SKM-1 (cell line): Measurements from ENCODE around the gene DNASE1L1.

ENCODE experiments used
- DNase-seq: peaks from one replicate; lab custom pipeline; 2025; ENCODE audit not compliant: unreplicated experiment; lab: John Stamatoyannopoulos, UW

The DNASE1L1 gene, protein sequence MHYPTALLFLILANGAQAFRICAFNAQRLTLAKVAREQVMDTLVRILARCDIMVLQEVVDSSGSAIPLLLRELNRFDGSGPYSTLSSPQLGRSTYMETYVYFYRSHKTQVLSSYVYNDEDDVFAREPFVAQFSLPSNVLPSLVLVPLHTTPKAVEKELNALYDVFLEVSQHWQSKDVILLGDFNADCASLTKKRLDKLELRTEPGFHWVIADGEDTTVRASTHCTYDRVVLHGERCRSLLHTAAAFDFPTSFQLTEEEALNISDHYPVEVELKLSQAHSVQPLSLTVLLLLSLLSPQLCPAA

DNA sequence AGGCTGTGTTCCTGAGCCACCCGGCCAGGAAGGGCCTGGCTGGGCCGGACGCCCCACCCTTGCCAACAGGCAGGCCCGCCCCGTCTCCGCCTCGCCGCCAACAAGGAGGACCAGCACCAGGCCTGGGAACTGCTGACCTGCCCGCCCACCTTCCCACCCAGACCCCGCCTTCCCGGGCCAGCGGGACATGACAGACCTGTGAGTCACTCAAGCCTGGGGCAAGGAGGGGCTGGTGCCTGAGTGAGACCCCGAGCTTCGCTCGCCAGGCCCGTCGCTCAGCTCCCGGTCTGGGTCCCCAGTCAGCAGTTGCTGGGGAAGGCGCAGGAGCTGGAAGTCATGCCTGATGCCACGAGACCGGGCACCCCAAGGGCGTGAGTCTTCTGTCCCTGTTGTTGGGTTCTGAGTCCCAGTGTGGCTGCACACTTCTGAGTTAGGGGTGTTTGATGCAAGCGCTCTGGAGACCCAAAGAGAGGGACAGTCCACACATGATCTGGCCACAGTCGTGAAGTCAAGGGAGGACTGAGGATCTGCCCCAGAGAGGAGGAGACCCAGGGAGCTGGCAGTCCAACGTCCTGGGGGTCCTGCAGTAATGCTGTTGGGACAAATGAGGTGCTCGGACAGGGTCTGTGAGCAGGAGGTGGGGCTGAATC lies at the start of gene DNASE1L1:
DNASE1L1 (minus strand) TSS at position 33 of the 650 bp plus-strand sequence. CDS start 3,686 bp downstream, outside the sequence.
- DNase-seq = peak; percentile 35

DNA sequence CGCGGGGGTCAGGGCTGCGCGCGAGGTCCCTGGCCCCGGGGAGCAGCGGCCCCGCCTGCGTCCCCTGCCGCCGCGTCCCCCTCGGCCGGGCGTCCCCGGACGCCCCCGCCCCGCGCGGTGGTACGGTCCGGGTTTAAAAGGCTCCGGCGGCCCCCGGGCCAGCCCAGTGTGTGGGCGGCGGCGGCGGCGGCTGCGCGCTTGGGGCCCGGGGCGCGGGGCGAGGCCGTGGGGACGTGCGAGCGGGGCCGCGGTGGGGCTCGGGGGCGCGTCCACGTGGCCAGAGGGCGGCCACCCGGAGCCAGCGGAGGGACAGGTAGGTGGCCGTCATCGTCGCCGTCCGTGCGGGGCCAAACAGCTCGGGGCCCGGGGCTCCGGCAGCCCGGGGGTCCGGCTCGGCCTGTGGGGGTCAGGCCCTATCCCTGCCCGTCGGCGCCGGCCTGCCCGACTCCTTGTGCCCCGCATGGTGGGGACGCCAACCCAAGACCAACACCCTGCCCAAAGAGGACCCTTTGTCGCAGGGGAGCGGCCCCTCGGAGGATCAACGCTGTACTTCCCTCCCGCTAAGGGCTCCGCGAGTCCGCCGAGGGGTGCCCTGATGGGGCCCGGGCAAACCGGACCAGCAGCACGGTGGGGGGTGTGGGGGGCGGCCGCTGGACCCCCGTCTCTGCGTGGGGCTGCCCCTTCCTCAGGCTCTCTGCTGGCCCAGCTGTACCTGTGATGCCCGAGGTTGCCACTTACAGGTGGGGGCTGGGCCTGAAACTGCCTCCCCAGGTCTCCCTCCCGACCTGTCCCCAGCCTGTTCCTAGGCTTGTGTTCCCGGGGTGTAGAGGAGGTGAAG lies 49.3 kb upstream of the DNASE1L1 start, which contains the start of gene PLXNA3:
PLXNA3 (plus strand) TSS at position 166 of the 838 bp plus-strand sequence. CDS start 1,903 bp downstream, outside the sequence.
- no peak for DNase-seq

DNA sequence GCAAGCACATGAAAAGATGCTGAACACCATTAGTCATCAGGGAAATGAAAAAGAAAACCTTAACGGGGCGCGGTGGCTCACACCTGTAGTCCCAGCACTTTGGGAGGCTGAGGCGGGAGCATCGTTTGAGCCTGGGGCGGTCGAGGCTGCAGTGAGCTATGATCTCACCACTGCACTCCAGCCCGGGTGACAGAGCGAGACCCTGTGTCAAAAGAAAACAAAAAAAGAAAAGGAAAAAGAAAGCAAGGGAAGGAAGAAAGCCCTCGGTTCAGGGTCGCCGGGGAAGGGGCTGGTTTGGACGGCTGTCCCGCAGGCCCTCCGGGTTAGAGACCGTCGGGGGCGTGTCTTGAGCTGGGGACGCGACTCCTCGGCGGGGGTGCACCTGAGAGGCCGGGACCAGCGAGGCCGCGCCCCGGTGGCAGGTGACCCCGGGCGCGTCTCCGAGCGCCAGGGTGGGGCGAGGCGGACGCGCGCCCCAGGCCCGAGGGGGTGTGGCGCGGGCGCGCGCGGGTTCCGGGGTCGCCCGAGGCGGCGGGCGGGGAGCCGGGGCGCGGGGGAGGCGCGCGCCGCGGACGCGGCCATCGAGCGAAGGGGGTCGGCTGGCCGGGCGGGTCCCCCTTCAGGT lies 48.5 kb upstream of the DNASE1L1 start:
- no peak for DNase-seq

DNA sequence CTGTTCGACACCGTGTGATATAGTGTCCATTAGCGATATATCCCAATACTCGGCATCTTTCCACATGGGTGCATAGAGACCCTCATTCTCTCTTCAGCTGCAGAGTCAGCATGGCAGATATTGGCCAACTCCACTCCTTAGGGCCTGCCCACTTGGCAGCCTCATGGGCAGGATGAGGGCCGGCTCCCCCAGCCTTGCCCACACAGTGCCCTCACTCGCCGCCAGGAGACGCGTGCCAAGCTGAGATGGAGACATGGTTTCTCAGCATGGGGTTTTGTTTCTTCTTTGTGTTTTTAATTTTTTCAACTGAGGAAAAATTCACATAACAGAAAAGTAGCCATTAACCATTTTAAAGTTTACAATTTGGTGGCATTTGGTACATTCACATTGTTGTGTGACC lies 43.8 kb upstream of the DNASE1L1 start:
- no peak for DNase-seq

DNA sequence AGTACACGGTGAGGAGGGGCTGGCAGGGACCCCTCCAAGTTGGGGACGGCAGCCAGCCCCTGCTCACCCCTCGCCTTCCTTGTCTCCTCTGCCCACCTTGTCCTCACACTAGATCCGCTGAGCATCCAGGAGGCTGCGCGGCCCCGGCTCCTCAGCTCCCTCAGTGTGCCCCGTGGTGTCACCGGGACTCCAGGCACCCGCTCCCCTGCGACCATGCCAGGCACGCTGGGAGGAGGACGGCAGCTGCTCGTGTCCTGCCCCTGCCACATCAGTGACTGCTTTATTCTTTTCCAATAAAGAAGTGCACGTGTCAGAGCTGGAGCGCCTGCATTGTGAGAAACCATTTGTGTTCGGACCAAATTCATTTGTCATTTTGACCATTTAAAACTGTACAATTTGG lies 41.3 kb upstream of the DNASE1L1 start:
- DNase-seq = no peak

DNA sequence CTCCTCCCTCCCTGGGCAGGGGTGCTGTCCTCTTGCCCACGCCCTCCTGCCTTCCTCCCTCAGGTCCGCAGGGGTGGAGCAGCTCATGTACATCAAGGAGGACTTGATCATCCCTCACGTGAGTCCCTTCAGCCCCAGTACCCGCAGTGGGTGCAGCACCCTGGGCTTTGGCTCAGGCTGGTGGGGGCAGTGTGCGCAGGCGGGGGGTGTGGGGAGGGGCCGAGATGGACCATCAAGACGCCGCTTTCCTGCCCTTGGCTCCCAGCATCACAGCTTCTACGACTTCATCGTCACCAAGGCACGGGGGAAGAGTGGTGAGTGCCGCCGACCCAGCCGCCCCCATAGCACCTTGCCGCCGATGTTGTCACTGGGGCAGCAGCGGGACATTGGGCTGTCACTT lies 40.6 kb upstream of the DNASE1L1 start:
- DNase-seq = no peak

DNA sequence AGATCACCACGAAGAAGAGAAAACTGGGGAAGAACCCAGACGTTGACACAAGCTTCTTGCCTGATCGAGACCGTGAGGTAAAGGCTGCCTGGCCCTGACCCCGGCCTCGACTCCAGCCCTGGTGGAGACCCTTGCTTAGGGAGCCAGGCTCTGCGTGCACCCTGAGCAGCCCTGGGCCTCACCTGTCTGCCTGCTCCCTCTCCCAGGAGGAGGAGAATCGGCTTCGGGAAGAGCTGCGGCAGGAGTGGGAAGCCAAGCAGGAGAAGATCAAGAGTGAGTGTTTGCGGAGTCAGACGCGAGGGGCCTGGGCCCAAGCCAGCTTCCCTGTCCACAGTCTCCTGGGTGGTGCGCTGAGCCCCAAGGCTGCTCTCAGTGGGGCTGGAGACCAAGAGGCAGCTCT lies 39.4 kb upstream of the DNASE1L1 start:
- DNase-seq = no peak

DNA sequence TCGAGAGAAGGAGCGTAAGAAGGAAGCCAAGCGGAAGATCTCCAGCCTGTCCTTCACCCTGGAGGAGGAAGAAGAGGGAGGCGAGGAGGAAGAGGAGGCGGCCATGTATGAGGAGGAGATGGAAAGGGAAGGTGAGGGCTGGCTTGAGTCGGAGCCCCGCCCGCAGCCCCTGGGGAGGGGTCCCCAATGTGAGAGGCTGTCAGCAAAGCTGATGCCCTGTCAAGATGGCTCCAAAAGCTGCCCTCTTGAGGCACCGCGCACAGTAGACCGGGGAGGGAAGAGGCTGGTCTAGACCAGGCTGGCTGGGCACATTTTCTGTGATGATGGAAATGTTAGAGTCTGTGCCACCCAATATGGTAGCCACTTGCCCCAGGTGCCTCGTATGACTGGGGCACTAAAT lies 37.4 kb upstream of the DNASE1L1 start:
- DNase-seq = no peak

DNA sequence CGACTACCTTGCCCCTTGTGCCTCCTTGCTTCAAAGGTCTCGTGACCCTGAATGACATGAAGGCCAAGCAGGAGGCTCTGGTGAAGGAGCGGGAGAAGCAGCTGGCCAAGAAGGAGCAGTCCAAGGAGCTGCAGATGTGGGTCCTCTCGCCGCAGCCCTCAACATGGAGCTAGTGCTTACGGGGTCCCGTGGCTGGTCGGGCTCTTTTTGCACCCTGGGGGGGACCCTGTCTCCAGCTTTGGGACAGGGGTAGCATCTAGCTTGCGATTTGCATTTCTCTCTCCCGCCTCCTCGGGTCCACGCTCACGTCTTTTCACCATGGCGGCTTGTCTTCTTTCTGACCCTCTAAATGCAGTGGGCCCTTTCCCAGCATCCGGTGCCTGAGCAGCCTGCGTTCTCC lies 36.7 kb upstream of the DNASE1L1 start:
- DNase-seq = no peak

DNA sequence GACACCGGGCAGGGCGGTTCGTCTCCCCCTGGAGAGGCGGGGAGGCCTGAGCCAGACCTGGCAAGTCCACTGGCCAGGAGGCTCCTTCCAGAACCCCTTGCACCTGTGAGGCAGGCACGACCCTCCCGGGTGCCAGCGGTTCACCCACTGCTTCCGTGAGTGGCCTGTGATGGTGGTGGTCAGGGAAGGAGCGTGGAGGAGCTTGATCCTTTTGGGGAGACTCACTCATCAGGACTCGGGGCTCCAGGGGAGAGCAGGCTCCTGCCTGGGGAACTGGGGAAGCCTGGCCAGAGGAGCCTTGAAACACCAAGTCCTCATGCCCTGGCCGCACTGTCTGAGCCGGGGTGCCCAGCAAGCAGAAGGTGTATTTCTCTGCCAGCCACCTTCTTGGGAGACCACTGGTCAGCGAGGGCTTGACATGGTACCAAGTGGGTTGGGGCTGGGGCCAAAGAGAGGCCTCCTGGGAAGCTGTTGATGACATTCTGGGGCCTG lies 35.7 kb upstream of the DNASE1L1 start:
- DNase-seq = no peak

DNA sequence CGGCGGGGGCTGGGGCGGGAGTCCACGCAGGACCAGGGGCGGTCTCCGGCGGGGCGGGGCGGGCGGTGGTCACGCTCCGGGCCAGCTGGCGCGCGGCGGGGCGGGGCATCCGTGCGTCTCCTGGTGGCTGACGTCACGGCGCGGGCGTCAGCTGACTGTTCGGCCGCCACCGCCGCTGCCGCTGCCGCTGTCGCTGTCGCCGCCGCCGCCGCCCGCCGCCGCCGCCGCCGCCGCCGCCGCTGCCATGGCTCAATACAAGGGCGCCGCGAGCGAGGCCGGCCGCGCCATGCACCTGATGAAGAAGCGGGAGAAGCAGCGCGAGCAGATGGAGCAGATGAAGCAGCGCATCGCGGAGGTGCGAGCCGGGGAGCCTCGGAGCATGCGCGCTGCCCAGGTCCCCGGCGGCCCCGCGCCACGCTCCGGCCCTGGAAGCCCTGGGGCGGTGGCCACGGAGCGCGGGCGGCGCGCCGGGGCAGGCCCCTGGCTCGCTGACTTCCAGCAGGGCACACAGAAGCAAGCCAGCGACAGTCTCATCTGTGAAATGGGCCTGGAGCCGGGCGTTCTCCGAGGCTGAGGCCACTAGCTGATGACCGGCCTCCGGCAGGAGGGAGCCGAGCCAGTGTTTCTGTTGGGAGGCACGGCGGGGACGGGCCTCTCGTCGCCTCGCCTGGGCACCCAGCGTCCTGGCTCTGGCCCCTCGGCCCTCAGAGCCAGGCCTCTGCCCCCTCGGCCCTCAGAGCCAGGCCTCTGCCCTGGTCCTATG lies 35.1 kb upstream of the DNASE1L1 start, which contains the start of gene FAM50A:
FAM50A (plus strand) TSS at position 150 of the 763 bp plus-strand sequence; CDS start at position 245, 95 bp downstream.
- no peak for DNase-seq

DNA sequence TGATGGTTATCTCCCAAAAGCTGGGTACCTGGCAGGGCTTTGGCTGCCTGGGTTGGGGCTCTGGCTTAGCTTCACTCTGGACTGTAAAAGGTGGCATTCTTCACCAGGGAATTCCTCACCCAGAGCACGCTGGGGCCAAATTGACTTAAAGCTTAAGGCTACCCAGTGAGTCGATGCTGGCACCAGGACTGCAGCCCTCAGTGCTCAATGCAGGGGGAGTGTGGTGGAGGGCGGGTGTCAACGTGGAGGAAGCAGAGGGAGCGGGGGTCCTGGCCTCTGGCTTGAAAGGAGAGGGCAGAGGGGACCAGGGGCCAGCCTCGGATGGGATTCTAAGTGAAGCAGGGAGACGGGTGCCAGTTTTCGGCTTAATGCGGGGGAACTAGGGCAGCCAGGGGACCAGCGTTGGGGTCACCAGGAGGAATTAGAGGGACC lies 34.4 kb upstream of the DNASE1L1 start:
- no peak for DNase-seq

DNA sequence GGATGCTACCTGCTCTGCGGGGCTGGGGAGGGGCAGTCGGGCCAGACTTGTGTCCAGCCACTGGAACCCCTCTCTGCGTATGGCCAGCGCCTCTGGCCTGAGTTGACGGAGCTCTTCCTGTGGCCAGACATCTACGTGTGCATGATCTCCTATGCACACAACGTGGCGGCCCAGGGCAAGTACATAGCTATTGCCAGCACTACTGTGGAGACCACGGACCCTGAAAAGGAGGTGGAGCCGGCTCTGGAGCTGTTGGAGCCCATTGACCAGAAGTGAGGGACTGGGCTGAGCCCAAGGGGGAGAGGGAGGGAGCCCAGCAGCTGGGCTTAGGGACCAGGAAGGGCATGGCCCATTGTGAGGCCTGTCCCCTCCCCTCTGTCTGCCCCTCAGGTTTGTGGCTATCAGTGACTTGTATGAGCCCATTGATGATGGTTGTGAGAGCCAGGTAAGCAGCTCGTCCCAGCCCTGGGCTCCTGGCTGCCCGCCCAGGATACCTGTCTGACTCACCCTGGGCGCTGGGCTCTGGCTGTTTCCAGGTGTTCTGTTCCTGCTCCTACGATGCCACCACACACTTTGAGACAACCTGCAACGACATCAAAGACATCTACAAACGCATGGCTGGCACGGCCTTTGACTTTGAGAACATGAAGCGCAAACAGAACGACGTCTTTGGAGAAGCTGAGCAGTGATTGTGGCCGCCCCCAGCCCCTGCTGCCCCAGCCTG lies 33.1 kb upstream of the DNASE1L1 start:
- DNase-seq = no peak

DNA sequence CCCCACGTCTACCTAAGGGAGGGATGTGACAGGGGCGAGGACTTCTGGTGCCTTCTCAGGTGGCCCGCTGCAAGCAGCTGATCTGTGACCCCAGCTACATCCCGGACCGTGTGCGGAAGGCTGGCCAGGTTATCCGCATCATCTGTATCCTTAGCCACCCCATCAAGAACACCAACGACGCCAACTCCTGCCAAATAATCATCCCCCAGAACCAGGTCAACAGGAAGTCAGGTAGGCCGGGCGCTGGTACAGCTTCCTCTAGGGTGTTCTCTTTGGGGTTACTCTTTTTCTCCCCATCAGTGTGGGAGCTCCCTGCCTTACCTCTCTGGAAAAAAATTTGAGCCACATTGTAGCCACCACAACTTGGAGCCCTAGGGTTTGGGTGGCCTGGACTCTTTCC lies 32.5 kb upstream of the DNASE1L1 start:
- DNase-seq = no peak

DNA sequence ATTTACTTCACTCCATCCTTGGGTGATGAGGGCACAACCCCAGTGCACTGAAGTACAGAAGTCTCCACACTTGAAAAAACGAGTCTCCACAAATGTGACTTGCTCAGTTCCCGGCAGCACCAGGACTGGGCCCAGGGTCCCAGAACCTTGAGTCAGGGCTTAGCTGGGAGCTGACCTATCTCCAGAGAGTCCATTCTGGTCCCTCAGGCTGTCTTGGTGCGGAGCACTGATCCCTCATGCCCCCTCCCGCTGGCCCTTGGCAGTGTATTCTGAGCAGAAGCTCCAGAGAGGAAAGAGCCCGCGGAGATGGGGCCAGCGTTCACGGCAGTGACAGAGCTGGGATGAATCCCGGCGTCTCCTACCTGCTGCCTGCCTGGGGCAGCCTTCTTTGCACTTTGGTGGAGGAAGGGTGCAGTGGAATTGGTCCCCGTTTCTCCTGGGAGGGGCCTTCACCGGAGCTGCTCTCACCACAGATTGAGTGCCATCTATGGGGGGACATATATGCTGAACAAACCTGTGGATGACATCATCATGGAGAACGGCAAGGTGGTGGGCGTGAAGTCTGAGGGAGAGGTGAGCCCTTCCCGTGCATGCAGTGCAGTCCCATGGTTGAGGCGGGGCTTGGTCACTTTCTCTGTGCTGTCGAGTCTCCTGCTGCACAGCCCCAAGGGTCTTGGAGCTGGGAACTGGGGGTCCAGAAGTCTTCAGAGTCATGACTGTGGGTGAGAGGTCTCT lies 31.7 kb upstream of the DNASE1L1 start:
- DNase-seq = no peak

DNA sequence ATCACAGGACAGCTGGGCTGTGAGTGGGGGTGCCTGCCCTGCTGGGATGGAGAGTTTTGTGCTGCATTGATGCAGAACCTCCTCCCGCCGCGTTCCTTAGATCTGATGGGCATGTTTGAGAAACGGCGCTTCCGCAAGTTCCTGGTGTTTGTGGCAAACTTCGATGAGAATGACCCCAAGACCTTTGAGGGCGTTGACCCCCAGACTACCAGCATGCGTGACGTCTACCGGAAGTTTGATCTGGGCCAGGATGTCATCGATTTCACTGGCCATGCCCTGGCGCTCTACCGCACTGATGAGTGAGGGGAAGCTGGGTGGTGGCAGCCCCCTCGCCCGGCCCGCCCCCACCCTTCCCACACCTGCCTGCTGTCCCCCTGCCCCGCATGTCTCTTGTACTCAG lies 30.8 kb upstream of the DNASE1L1 start:
- no peak for DNase-seq

DNA sequence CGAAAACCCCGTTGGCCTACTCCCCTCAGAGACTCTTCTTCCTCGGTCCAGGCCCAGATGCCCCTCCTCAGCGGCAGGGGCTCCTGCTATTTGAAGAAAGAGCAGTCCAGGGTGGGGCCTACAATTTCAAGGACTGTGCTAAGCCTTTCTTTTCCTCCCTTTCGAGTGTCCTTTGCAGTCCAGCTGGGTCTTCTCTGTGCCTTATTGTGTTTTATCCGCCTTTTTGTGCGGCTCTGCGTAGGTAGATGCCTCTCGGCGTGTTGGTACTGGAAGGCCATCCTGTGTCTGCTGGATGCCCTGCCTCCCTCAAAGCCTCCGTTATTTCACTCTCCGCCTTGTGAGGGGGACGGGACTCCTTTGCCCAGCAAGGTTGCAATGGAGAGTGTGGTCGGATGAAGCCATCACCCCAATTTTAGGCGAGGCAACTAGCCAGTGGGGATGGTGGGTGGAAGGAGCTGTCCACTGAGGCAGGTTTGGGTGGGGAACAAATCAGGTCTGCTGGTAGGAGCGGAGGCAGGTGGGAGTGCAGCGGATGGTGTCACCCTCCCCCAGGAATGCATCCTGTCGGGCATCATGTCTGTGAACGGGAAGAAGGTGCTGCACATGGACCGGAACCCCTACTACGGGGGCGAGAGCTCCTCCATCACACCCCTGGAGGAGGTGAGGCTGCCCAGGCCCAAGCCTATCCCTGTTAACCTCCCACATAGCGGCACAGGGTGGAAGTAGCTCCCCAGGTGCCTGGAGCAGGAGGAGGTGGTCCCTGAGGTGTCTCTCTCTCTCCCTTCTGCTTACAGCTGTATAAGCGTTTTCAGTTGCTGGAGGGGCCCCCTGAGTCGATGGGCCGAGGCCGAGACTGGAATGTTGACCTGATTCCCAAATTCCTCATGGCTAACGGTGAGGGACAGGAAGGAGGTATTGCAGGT lies 29.2 kb upstream of the DNASE1L1 start:
- DNase-seq = no peak
